Fibroblast of lung (primary cell): ENCODE data around the gene RUSC2.

ENCODE experiments used
- CTCF ChIP-seq, 2 donors: IDR thresholded peaks in 1 of 2; conservative IDR thresholded peaks in 1 of 2; 1 replicate in 1 of 2; 2 replicates in 1 of 2; pipeline ENCODE4 v1.5.1; 2011 to 2012; ENCODE audit warnings: low read length in 2 of 2, control low read depth in 1 of 2, inconsistent platforms in 1 of 2, low read depth in 1 of 2, mild to moderate bottlenecking in 1 of 2
- EZH2 ChIP-seq: IDR thresholded peaks from 2 replicates; pipeline ENCODE4 v1.5.1; 2012; ENCODE audit warnings: low read length, control low read depth, mild to moderate bottlenecking; ENCODE audit errors: missing control alignments

GRCh38 chr9:35533398-35533797 is 43.5 kb downstream of the RUSC2 start:
- TF ChIP-seq CTCF (conservative IDR thresholded peaks at IDR 0.05 in 1 of 2, IDR thresholded peaks at IDR 0.05 in 1 of 2; ENCODE audit: low read depth in 1 of 2, low read length in 2 of 2) (no peak), EZH2 (no peak)
